ENCODE data around the gene EHBP1. TPM values are rescaled to one million over a fixed set of nuclear protein-coding genes. Genes with fewer than 3 reads are reported as not detected.
A peak's percentile ranks its signal among the peaks of the same experiment; 100 is the strongest.

The EHBP1 gene
- total RNA-seq (10 to 100 TPM; 42.7 to 70.9 TPM), polyA plus RNA-seq (10 to 100 TPM; 12.0 to 13.5 TPM)
- long read RNA-seq, donor 1, partial matches to known transcripts, result 9 of 24 reads
- long read RNA-seq, donor 1, other reads (novel, unspliced or antisense), result 14 of 24 reads
- long read RNA-seq, donor 2, partial matches to known transcripts, result 6 of 39 reads
- long read RNA-seq, donor 2, other reads (novel, unspliced or antisense), result 30 of 39 reads

DNA sequence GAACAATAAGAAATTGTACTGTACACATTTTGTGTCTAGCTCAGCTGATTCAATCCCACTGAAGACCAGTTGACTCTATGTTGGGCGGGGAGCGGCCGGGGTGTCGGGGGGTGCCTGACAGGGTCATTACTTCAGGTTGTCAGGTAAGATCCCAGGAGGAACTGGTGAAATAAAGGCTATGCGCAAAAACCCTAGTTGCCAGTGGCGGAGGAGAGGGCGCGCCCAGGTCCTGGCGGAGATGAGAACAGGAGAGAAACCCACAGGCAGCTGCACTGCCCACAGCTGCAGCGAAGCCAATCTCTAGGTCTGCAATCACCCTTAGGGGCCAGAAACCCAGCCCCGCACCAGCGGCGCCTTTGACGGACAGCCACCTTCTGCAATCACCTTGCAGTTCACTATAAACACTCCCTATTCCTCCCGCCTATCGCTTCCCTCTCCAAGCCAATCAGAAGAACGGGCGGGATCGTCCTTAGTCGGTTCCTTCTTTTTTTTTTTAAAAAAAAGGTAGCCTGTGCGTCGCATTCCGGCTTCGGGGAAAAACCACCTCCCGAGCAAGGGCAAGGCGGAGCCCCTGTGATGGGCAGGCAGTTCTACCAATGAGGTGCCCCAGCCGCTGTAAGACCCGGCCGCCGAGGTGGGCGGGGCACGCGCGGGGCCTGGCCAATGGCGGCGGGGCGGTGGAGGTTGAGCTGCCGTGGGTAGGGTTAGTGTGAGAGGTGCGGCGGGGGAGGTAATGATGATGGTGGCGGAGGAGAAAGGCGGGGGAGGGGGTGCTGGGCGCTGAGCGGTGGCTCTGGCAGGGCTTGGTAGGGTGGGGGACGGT lies at the start of gene EHBP1:
Gene EHBP1 (plus strand): TSS at position 707 of the 823 bp plus-strand sequence. CDS start 1,479 bp downstream, outside the sequence.
- Histone ChIP-seq H3K9me3 (ENCODE audit: control insufficient read depth, low read length) (no peaks in the 10 kb centered on the region), H3K27ac (ENCODE audit: low read depth in 1 of 2, low read length in 2 of 2) (peak within 1 kb of the TSS; percentile 3 to 66), H3K27me3 (ENCODE audit: control insufficient read depth in 1 of 2, insufficient read depth in 2 of 2, low read length in 1 of 2) (no peaks in the 10 kb centered on the region), H3K36me3 (ENCODE audit: control insufficient read depth in 1 of 2, insufficient read depth in 2 of 2, low read length in 1 of 2) (no peaks in the 10 kb centered on the region), H3K4me3 (ENCODE audit: low read length in 2 of 2) (peak within 1 kb of the TSS; percentile 75 to 79), H3K4me1 (ENCODE audit: control insufficient read depth in 1 of 2, insufficient read depth in 2 of 2, low read length in 2 of 2) (peaks cover 0 to 7% of the 10 kb centered on the region in 2 donors)
- ATAC-seq (ENCODE audit: low FRiP score) (peak; percentile 99), DNase-seq (peak; percentile 99)
- 0 to 1% methylated on average over 36 to 45 of the region's 45 CpGs for whole genome bisulfite sequencing, 2 donors
- intact Hi-C loops (cut with DNase I), result loop anchor here (1.0 to 10.0 kb wide), 3 partner anchors 200 to 248 kb away; partner anchors contain the start of gene TMEM17 (in 1 of the 2)

DNA sequence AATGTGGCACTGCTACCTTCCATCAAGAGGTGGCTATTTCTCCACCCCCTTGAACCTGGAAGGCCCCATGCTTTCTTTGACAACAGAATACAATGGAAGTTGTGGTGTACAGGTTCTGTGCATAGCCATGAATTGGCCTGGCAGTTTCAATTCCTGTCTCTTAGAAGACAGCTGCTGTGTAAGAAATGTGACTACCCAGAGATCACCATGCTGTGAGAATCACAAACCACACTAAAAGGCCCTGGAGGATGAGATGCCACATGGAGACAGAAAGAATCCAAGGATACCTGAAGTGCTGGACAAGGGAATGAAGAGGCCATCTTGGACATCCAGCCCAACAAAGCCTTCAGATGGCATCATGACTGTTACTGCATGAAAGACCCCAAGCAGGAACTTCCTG lies 47.7 kb upstream of the EHBP1 start:
- Histone ChIP-seq H3K4me3 (ENCODE audit: low read length in 2 of 2) (no peak overlapping the region), H3K4me1 (ENCODE audit: control insufficient read depth in 1 of 2, insufficient read depth in 2 of 2, low read length in 2 of 2) (no peaks in the 10 kb centered on the region), H3K9me3 (ENCODE audit: control insufficient read depth, low read length) (no peaks in the 10 kb centered on the region), H3K27ac (ENCODE audit: low read depth in 1 of 2, low read length in 2 of 2) (no peak overlapping the region), H3K36me3 (ENCODE audit: control insufficient read depth in 1 of 2, insufficient read depth in 2 of 2, low read length in 1 of 2) (no peaks in the 10 kb centered on the region), H3K27me3 (ENCODE audit: control insufficient read depth in 1 of 2, insufficient read depth in 2 of 2, low read length in 1 of 2) (no peaks in the 10 kb centered on the region)
- ATAC-seq (ENCODE audit: low FRiP score), result no peak
- no peak for DNase-seq
- intact Hi-C loops (cut with DNase I), result no loop called here

DNA sequence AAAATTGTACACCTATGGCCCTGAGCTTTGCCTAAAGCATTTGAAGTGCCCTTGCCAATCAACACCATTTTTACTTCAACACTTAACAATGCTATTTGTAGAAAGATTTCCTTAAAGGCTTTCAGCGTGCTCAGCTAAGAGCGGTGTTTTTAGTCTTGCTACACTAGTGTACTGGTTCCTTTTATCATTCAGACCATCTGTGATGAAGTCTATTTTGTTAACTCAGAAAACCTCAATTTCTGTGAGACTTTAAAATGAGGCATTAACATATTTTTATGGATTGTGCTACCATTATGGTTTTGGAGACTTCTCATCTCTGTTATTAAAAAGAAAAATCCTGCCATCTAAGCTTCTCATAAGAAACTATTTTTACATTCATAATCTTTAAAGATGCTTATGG lies 46.6 kb upstream of the EHBP1 start:
- Histone ChIP-seq H3K27me3 (ENCODE audit: control insufficient read depth in 1 of 2, insufficient read depth in 2 of 2, low read length in 1 of 2) (no peaks in the 10 kb centered on the region), H3K4me3 (ENCODE audit: low read length in 2 of 2) (no peak overlapping the region), H3K36me3 (ENCODE audit: control insufficient read depth in 1 of 2, insufficient read depth in 2 of 2, low read length in 1 of 2) (no peaks in the 10 kb centered on the region), H3K27ac (ENCODE audit: low read depth in 1 of 2, low read length in 2 of 2) (no peak overlapping the region), H3K9me3 (ENCODE audit: control insufficient read depth, low read length) (no peaks in the 10 kb centered on the region), H3K4me1 (ENCODE audit: control insufficient read depth in 1 of 2, insufficient read depth in 2 of 2, low read length in 2 of 2) (peaks cover 0 to 3% of the 10 kb centered on the region in 2 donors)
- no peak for DNase-seq
- intact Hi-C loops (cut with DNase I), result no loop called here
- no peak for ATAC-seq (ENCODE audit: low FRiP score)
- WGBS, 2 donors, result 93 to 96% methylated on average over 2 of the region's 2 CpGs

DNA sequence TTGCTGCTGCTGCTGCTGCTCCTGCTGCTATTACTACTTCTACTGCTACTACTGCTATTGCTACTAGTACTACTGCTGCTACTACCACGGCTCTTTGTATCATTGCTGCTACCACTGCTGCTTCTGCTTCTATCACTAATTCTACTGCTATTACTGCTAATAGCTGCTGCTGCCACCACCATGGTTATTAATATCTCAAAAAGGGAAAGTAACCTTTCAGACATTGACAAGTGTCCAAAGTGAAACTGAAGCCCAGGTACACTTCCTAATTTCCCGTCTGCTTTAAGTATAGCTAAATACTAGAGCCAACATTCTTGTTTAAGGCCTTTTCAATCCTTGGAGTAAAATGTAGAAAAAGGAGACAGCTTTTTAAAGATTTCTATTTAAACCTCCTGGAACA lies 45.4 kb upstream of the EHBP1 start:
- Histone ChIP-seq H3K27ac (ENCODE audit: low read depth in 1 of 2, low read length in 2 of 2) (no peak overlapping the region), H3K9me3 (ENCODE audit: control insufficient read depth, low read length) (no peaks in the 10 kb centered on the region), H3K36me3 (ENCODE audit: control insufficient read depth in 1 of 2, insufficient read depth in 2 of 2, low read length in 1 of 2) (no peaks in the 10 kb centered on the region), H3K4me3 (ENCODE audit: low read length in 2 of 2) (no peak overlapping the region), H3K4me1 (ENCODE audit: control insufficient read depth in 1 of 2, insufficient read depth in 2 of 2, low read length in 2 of 2) (peaks cover 0 to 9% of the 10 kb centered on the region in 2 donors), H3K27me3 (ENCODE audit: control insufficient read depth in 1 of 2, insufficient read depth in 2 of 2, low read length in 1 of 2) (no peaks in the 10 kb centered on the region)
- intact Hi-C loops (cut with DNase I), result no loop called here
- WGBS, 2 donors, result 67 to 71% methylated on average over 2 of the region's 2 CpGs
- DNase-seq (no peak), ATAC-seq (ENCODE audit: low FRiP score) (no peak)

DNA sequence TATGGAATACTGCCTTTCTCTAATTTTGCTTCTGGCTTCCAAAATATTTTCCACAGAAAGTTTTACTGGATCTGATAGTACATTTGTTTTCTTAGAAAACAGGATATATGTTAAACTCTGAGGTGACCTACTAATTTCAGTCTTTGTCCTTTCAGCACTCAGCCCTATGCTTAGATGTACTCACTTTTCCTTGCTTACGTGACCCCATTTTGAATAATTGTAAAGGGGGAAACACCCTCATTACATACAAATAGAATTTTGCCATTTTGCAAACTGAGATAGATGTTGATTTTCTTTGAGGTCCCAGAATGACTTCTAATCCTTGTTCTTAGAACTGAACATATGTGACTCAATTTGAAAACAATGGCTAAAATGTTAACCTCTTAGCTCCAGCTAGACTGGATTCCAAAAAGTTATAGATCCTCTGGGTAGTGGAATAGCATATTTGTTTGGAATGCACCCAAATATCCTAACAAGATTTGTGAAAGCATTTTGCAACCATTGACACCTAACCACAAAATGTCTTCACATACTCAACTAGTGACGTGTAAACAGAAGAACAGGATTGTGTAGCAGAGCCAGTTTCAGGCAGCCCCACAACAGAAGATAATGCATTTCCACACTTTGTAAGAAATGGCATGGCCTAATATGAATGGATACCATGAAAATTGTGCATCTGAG lies 44.8 kb upstream of the EHBP1 start:
- Histone ChIP-seq H3K27ac (ENCODE audit: low read depth in 1 of 2, low read length in 2 of 2) (no peak overlapping the region), H3K9me3 (ENCODE audit: control insufficient read depth, low read length) (no peaks in the 10 kb centered on the region), H3K36me3 (ENCODE audit: control insufficient read depth in 1 of 2, insufficient read depth in 2 of 2, low read length in 1 of 2) (no peaks in the 10 kb centered on the region), H3K4me1 (ENCODE audit: control insufficient read depth in 1 of 2, insufficient read depth in 2 of 2, low read length in 2 of 2) (peaks cover 0 to 9% of the 10 kb centered on the region in 2 donors), H3K4me3 (ENCODE audit: low read length in 2 of 2) (no peak overlapping the region), H3K27me3 (ENCODE audit: control insufficient read depth in 1 of 2, insufficient read depth in 2 of 2, low read length in 1 of 2) (no peaks in the 10 kb centered on the region)
- 93 to 98% methylated on average over 2 of the region's 2 CpGs for WGBS, 2 donors
- no peak for DNase-seq
- intact Hi-C loops (cut with DNase I), result no loop called here
- ATAC-seq (ENCODE audit: low FRiP score), result no peak

DNA sequence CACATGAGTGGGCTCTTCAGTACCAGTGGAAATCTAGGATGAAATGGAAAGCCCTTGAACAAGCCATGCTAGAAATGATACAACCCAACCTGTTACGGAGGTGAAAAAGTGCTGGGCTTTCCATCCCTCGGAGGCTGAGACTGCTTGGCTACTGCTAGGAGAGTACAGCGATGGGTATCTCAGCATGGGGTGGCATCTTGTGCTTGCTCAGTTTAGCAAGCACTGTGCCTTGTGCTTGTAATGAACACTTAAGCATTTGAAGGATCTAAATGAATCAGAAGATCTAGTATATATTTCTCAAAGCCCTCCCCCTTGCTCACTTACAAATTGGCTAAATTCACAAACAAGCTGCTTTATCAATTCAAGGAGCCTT lies 44.3 kb upstream of the EHBP1 start:
- ATAC-seq (ENCODE audit: low FRiP score), result no peak
- no peaks in the 10 kb centered on the region for H3K27me3 ChIP-seq (ENCODE audit: control insufficient read depth in 1 of 2, insufficient read depth in 2 of 2, low read length in 1 of 2)
- no peaks in the 10 kb centered on the region for H3K9me3 ChIP-seq (ENCODE audit: control insufficient read depth, low read length)
- 97 to 100% methylated on average over 3 of the region's 3 CpGs for WGBS, 2 donors
- H3K4me3 ChIP-seq (ENCODE audit: low read length in 2 of 2), result no peak overlapping the region
- intact Hi-C loops (cut with DNase I), result no loop called here
- H3K27ac ChIP-seq (ENCODE audit: low read depth in 1 of 2, low read length in 2 of 2), result no peak overlapping the region
- DNase-seq, result no peak
- H3K4me1 ChIP-seq (ENCODE audit: control insufficient read depth in 1 of 2, insufficient read depth in 2 of 2, low read length in 2 of 2), result peaks cover 0 to 9% of the 10 kb centered on the region in 2 donors
- no peaks in the 10 kb centered on the region for H3K36me3 ChIP-seq (ENCODE audit: control insufficient read depth in 1 of 2, insufficient read depth in 2 of 2, low read length in 1 of 2)

DNA sequence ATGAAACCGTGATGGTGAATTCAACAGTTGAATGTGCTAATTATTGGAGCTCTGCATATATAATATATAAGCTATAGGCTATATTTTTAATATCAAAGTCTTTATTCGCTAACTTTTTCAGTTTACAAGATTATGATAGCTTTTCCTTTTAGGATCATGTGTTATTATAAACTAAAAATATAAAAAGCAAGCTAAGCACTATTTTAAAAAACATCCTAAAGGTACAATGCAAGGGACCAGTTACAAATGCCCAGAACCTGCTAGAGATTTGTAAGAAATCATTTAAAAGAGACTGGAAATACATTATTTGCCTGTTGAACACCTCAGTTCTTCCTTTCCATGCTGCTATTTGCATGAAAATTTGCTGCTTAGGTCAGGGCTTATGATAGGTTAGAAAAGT lies 43.4 kb upstream of the EHBP1 start:
- Histone ChIP-seq H3K4me1 (ENCODE audit: control insufficient read depth in 1 of 2, insufficient read depth in 2 of 2, low read length in 2 of 2) (peaks cover 0 to 9% of the 10 kb centered on the region in 2 donors), H3K27ac (ENCODE audit: low read depth in 1 of 2, low read length in 2 of 2) (no peak overlapping the region), H3K27me3 (ENCODE audit: control insufficient read depth in 1 of 2, insufficient read depth in 2 of 2, low read length in 1 of 2) (no peaks in the 10 kb centered on the region), H3K4me3 (ENCODE audit: low read length in 2 of 2) (no peak overlapping the region), H3K9me3 (ENCODE audit: control insufficient read depth, low read length) (no peaks in the 10 kb centered on the region), H3K36me3 (ENCODE audit: control insufficient read depth in 1 of 2, insufficient read depth in 2 of 2, low read length in 1 of 2) (no peaks in the 10 kb centered on the region)
- DNase-seq, result no peak
- no peak for ATAC-seq (ENCODE audit: low FRiP score)
- WGBS, 2 donors, result 58 to 68% methylated on average over 2 of the region's 2 CpGs
- intact Hi-C loops (cut with DNase I), result no loop called here

DNA sequence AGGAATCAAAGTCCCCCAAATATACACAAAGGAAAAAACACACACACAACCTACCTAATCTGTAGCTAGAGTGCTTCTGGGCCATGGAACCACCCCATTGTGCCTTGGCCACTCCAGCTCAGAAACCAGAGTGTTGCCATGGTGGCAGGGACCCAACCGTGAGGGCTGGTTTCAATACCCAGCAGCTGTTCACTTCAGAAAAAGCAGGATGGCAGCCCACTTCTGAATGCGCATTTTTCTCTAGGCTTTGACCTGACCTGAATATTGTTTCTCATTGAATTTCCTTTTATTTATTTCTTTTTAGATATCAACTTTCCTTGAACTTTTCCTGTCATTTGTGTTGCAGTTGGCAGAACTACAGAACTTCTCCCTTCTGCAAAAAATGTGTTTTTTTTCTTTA lies 43.0 kb upstream of the EHBP1 start:
- DNase-seq (no peak), ATAC-seq (ENCODE audit: low FRiP score) (no peak)
- no peak overlapping the region for H3K4me3 ChIP-seq (ENCODE audit: low read length in 2 of 2)
- 71 to 72% methylated on average over 2 of the region's 2 CpGs for WGBS, 2 donors
- H3K9me3 ChIP-seq (ENCODE audit: control insufficient read depth, low read length), result no peaks in the 10 kb centered on the region
- H3K36me3 ChIP-seq (ENCODE audit: control insufficient read depth in 1 of 2, insufficient read depth in 2 of 2, low read length in 1 of 2), result no peaks in the 10 kb centered on the region
- peaks cover 0 to 9% of the 10 kb centered on the region in 2 donors for H3K4me1 ChIP-seq (ENCODE audit: control insufficient read depth in 1 of 2, insufficient read depth in 2 of 2, low read length in 2 of 2)
- H3K27ac ChIP-seq (ENCODE audit: low read depth in 1 of 2, low read length in 2 of 2), result no peak overlapping the region
- intact Hi-C loops (cut with DNase I), result no loop called here
- H3K27me3 ChIP-seq (ENCODE audit: control insufficient read depth in 1 of 2, insufficient read depth in 2 of 2, low read length in 1 of 2), result no peaks in the 10 kb centered on the region
